Fibroblast of pulmonary artery (primary cell): ENCODE results near the gene PARD3.
"Not testable (repeated sequence)": the region's sequence is repeated elsewhere in the genome, so short reads cannot be mapped to it uniquely, and the experiment has no call there.

Experiments
- DNase-seq: peaks from one replicate; pipeline ENCODE4 v3.0.0-alpha.2; 2010; ENCODE audit warnings: low read depth
- H3K4me3 ChIP-seq: replicated peaks from 2 replicates; pipeline ENCODE4 v1.5.1; 2011; ENCODE audit warnings: low read depth, mild to moderate bottlenecking, control low read depth, low read length, moderate library complexity
- TF ChIP-seq, protein P1 (sequence below): IDR thresholded peaks from 2 replicates; pipeline ENCODE4 v1.5.1; 2011; ENCODE audit warnings: mild to moderate bottlenecking, control low read depth, low read length, inconsistent platforms; ENCODE audit errors: missing control alignments

Gene PARD3

DNA sequence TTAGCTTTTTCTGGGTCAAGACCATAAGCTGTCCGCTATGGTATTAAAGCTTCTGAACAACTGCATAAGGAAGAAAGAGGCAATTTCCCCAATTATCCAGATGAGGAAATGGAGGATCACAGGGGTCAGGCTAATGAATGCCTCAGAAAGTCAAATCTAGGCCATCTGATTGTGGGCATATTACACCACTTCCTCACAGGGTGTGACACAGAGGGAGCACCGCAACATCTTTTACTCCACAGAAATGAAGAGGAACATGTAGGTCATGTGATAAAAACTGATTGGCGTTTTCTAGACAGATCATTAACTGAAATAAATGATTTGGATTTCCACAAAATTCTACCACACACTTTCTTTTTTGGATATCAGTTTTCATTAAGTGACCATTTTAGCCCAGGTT is 384.4 kb downstream of the PARD3 start:
- TF ChIP-seq, protein P1, sequence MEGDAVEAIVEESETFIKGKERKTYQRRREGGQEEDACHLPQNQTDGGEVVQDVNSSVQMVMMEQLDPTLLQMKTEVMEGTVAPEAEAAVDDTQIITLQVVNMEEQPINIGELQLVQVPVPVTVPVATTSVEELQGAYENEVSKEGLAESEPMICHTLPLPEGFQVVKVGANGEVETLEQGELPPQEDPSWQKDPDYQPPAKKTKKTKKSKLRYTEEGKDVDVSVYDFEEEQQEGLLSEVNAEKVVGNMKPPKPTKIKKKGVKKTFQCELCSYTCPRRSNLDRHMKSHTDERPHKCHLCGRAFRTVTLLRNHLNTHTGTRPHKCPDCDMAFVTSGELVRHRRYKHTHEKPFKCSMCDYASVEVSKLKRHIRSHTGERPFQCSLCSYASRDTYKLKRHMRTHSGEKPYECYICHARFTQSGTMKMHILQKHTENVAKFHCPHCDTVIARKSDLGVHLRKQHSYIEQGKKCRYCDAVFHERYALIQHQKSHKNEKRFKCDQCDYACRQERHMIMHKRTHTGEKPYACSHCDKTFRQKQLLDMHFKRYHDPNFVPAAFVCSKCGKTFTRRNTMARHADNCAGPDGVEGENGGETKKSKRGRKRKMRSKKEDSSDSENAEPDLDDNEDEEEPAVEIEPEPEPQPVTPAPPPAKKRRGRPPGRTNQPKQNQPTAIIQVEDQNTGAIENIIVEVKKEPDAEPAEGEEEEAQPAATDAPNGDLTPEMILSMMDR = no peak
- no peak for DNase-seq
- H3K4me3 ChIP-seq = no peak overlapping the region

DNA sequence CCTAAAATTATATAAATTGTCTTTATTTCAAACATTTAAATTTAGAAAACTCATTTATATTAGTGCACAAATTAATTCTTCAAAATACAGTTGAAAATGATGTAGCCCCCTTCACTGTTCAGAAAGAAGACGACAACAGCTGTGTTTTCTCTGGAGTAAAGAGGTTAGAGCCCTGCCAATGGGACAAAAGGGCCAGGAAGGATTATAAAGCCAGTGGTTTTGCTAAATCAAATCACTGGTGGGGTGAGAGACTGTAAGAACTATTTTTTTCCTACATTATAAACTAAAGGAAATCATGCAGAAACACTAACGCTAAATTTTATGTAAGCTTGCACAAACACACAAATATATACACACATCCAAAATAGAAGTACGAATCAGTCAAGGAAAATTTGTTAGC is 386.6 kb downstream of the PARD3 start:
- DNase-seq = no peak
- TF ChIP-seq, protein P1 = no peak

DNA sequence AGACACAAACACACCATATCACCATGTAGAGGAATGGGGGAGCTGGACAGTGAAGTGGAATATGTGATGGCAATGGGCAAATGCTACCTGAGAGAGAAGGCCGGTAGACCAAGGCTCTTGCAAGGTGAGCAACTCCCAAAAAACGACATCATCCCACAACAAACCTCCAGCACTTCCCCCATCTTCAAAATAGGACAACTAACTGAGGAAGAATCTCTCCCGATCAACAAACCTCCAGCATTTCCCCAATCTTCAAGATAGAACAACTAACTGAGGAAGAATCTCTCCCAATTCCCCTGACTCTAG is 387.2 kb downstream of the PARD3 start:
- no peak overlapping the region for H3K4me3 ChIP-seq
- DNase-seq = no peak
- TF ChIP-seq, protein P1 = no peak

More for the DNA sequence above, 386.6 kb downstream of the PARD3 start:
- no peak overlapping the region for H3K4me3 ChIP-seq

DNA sequence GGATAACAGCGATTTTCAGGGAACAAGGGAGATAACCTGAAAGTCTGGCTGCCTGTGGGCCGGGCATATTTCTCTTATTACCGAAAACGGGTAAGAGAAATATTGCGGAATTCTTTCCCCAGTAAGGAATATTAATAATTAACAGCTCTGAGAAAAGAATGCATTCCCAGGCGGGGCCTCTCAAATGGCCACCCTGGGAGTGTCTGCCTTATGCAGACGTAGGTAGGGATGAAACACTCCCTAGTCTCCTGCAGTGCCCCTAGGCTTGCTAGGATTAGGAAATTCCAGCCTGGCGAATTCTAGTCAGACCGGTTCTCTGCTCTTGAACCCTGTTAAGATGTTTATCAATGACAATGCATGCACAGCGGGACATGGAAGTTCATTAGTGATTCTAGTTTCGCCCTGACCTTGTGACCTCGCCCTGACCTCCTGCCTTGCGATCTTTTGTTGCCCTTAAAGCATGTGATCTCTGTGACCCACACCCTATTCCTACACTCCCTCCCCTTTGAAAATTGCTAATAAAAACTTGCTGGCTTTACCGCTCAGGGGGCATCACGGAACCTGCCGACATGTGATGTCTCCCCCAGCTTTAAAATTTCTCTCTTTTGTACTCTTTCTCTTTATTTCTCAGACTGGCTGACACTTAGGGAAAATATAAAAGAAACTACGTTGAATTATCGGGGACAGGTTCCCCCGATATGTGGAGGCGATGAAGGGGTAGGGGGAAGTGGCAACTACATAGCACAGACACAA is 387.8 kb downstream of the PARD3 start:
- DNase-seq, H3K4me3 ChIP-seq: not testable (repeated sequence)

DNA sequence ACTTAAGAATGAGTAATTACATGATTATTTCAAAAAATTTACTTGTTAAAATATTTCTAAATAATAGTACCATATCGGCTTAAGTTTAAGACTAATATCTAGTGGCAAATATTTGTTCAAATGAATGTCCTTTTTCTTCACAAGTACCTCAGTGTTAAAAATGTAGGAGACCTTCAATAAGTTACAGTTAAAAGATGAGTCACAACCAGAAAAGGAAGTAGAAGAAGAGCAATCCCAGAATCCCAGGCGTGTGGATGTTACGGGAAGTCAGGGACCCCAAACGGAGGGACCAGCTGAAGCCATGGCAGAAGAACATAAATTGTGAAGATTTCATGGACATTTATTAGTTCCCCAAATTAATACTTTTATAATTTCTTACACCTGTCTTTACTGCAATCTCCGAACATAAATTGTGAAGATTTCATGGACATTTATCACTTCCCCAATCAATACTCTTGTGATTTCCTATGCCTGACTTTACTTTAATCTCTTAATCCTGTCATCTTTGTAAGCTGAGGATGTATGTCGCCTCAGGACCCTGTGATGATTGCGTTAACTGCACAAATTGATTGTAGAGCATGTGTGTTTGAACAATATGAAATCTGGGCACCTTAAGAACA is 388.4 kb downstream of the PARD3 start:
- H3K4me3 ChIP-seq, DNase-seq: not testable (repeated sequence)

DNA sequence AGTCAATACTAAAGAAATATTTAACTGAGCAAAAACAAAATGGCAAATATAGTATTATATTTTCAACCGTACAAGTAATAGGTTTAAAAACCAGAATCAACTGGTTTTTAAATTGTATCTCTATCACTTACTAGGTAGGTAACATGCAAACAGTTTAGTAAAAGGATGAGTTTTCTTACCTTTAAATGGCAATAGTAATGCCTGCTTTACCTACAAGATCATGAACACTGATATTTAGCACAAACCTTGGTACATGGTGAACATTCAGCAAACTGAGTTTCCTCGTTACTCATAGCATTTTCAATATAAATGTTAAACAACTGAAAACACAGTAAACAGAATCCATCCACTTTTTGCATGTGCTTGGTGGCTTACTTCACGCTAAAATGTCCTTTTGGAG is 389.1 kb downstream of the PARD3 start:
- DNase-seq = no peak
- no peak overlapping the region for H3K4me3 ChIP-seq
- TF ChIP-seq, protein P1 = no peak

DNA sequence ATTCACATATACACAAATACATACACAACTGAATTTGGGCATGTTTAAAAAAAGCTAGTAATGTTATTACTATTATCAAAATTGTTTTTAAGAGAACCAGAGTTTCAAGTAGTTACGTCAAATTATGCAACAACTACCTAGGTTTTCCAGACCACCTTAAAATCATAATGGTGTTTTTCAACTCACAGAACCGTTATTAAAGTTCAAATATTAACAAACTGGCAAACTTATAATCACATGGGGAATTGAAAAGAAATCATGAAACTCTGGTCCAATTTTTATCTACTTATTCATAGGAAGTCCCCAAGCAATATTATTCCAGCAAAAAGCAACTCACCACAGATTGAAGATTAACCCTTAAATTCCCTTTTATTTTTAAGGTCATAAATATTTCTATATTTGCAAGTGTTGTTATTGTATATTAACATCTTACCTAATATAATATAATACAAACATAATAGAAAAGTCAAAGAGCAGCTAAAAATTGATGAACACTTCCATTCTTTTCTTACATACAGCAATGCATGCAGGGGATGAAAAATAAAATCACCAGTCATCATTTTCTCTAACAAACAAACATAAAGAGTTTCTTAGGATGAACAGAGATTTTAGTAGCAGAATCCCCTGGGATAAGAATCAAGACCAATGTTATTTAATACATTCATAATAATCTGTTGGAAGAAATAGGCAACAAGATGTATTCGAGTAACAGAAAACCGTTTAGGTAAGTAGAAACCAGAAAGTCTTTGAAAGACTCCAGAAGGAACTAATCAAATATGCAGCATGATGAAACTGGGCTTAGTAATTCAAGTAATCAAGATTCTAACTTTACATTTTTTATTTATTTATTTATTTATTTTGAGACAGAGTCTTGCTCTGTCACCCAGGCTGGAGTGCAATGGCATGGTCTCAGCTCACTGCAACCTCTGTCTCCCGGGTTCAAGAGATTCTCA is 391.1 kb downstream of the PARD3 start:
- peak; percentile 20 for DNase-seq
- TF ChIP-seq, protein P1 = no peak
- no peak overlapping the region for H3K4me3 ChIP-seq
